Ascending aorta (tissue), 2 donors: ENCODE data around the gene DDI1. TPM values are rescaled to one million over a fixed set of nuclear protein-coding genes. Genes with fewer than 3 reads are reported as not detected.

ENCODE experiments used
- DNase-seq, 2 donors: peaks; one replicate each; pipeline ENCODE4 v3.0.0-alpha.2; 2019; ENCODE audit warnings: low spot score in 2 of 2
- H3K27ac ChIP-seq, 2 donors: fragments of 200-600 bp; sonication (generic); one replicate each; pipeline ENCODE4 v1.5.1; 2016 to 2017; ENCODE audit warnings: mild to moderate bottlenecking in 1 of 2
- H3K27me3 ChIP-seq: fragments of 200-600 bp; sonication (generic); one replicate; pipeline ENCODE4 v1.5.1; 2017
- H3K36me3 ChIP-seq, 2 donors: fragments of 200-600 bp; sonication (generic); one replicate each; pipeline ENCODE4 v1.5.1; 2016
- H3K4me1 ChIP-seq, 2 donors: fragments of 200-600 bp; sonication (generic); one replicate each; pipeline ENCODE4 v1.5.1; 2016 to 2017; ENCODE audit warnings: mild to moderate bottlenecking in 1 of 2
- H3K4me3 ChIP-seq, 2 donors: fragments of 200-600 bp; sonication (generic); one replicate each; pipeline ENCODE4 v1.5.1; 2016 to 2017; ENCODE audit warnings: mild to moderate bottlenecking in 1 of 2
- H3K9me3 ChIP-seq, 2 donors: fragments of 200-600 bp; sonication (generic); one replicate each; pipeline ENCODE4 v1.5.1; 2016
- CTCF ChIP-seq, 3 experiments: fragments of 200-600 bp in 2 of 3; fragments of 450-650 bp in 1 of 3; sonication (generic) in 2 of 3; IDR thresholded peaks; one replicate each; pipeline ENCODE4 v1.5.1; 2016 to 2019; ENCODE audit warnings: antibody characterized with exemption in 3 of 3, mild to moderate bottlenecking in 1 of 3, moderate library complexity in 1 of 3
- intact Hi-C: fragments of 100-400 bp; cut with DNase I; formaldehyde crosslinking; loops from one replicate; pipeline ENCODE4 v1.15.1; 2023
- total RNA-seq: library from RNA; depleted of rRNA; stranded (reverse); fragments of >200 nt; gene quantifications from one replicate; pipeline ENCODE4 v1.1.0, GENCODE V29; 2016

DDI1 gene
- not detected for total RNA-seq

DNA sequence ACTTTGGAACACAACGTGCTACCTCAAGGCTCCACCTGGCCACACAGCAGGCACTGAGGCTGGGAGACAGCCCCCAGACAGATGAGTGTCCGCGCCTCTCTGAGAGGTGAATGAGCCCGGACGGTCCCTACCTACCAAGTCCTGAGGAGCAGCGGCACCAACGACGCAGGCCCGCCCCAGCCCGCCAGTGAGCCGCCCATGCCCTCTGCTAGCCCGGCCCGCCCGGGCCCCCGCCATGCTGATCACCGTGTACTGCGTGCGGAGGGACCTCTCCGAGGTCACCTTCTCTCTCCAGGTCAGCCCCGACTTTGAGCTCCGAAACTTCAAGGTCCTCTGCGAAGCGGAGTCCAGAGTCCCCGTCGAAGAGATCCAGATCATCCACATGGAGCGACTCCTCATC is at the start of gene DDI1:
DDI1 (plus strand) TSS at position 53 of the 400 bp plus-strand sequence; CDS start at position 236, 183 bp downstream.
- no peak for DNase-seq

GRCh38 chr11:103987629-103988594 is 48.5 kb upstream of the DDI1 start:
- H3K4me3 ChIP-seq, result no peak overlapping the region
- H3K9me3 ChIP-seq, result no peaks in the 10 kb centered on the region
- H3K27me3 ChIP-seq, result no peaks in the 10 kb centered on the region
- no peaks in the 10 kb centered on the region for H3K36me3 ChIP-seq
- no peak for DNase-seq
- no peaks in the 10 kb centered on the region for H3K4me1 ChIP-seq
- intact Hi-C loops, result no loop called here
- H3K27ac ChIP-seq, result no peak overlapping the region
- TF ChIP-seq CTCF (IDR thresholded peaks at IDR 0.05), result no peak

More for the DNA sequence above, at the start of gene DDI1:
- Histone ChIP-seq H3K4me1 (peaks cover 0 to 3% of the 10 kb centered on the region in 2 donors), H3K4me3 (no peak within 1 kb of the TSS), H3K36me3 (no peaks in the 10 kb centered on the region), H3K27me3 (no peaks in the 10 kb centered on the region), H3K27ac (no peak within 1 kb of the TSS), H3K9me3 (no peaks in the 10 kb centered on the region)
- intact Hi-C loops, result no loop called here
- no peak for TF ChIP-seq CTCF (IDR thresholded peaks at IDR 0.05)

- intact Hi-C loops, result no loop called here
- H3K4me1 ChIP-seq, result no peaks in the 10 kb centered on the region
- DNase-seq, result no peak
- H3K4me3 ChIP-seq, result no peak overlapping the region
- TF ChIP-seq CTCF (IDR thresholded peaks at IDR 0.05), result no peak
- no peak overlapping the region for H3K27ac ChIP-seq
- H3K9me3 ChIP-seq, result no peaks in the 10 kb centered on the region
- H3K27me3 ChIP-seq, result no peaks in the 10 kb centered on the region
- no peaks in the 10 kb centered on the region for H3K36me3 ChIP-seq
These were observed 47.9 kb upstream of the DDI1 start for GRCh38 chr11:103988595-103988969.

DNA sequence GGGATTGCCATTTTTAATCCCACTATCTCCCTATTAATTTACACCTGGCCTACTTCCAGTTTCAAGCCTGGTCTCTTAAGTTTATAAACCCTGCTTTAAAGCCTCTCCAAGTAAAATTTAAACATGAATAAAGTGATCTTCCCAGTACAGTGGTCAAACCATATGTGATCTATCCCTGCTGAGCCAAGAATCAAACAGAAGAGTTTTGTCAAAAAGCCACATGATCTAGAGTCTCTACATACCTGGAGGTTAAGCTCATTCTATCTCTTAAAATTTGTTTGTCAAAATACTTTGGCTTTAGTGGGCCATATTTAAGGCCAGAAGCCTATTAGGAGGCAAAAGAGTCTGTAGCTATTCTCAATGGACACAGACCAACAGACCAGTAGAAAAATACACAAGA is 42.9 kb upstream of the DDI1 start:
- Histone ChIP-seq H3K4me1 (no peaks in the 10 kb centered on the region), H3K9me3 (no peaks in the 10 kb centered on the region), H3K36me3 (no peaks in the 10 kb centered on the region), H3K27ac (no peak overlapping the region), H3K27me3 (no peaks in the 10 kb centered on the region), H3K4me3 (no peak overlapping the region)
- intact Hi-C loops, result no loop called here
- no peak for TF ChIP-seq CTCF (IDR thresholded peaks at IDR 0.05)
- DNase-seq, result no peak

GRCh38 chr11:103994094-103994493 is 42.3 kb upstream of the DDI1 start:
- no peak for TF ChIP-seq CTCF (IDR thresholded peaks at IDR 0.05)
- Histone ChIP-seq H3K4me1 (no peaks in the 10 kb centered on the region), H3K4me3 (no peak overlapping the region), H3K36me3 (no peaks in the 10 kb centered on the region), H3K27ac (no peak overlapping the region), H3K27me3 (no peaks in the 10 kb centered on the region), H3K9me3 (no peaks in the 10 kb centered on the region)
- intact Hi-C loops, result no loop called here
- no peak for DNase-seq
